NCI-H446 treated with DMSO at 0.1 percent for 48 hours (cell line): Measurements from ENCODE around the gene TDRD7.

Experiments used
- DNase-seq: peaks from one replicate; lab custom pipeline; 2025; lab: John Stamatoyannopoulos, UW

The TDRD7 gene

DNA sequence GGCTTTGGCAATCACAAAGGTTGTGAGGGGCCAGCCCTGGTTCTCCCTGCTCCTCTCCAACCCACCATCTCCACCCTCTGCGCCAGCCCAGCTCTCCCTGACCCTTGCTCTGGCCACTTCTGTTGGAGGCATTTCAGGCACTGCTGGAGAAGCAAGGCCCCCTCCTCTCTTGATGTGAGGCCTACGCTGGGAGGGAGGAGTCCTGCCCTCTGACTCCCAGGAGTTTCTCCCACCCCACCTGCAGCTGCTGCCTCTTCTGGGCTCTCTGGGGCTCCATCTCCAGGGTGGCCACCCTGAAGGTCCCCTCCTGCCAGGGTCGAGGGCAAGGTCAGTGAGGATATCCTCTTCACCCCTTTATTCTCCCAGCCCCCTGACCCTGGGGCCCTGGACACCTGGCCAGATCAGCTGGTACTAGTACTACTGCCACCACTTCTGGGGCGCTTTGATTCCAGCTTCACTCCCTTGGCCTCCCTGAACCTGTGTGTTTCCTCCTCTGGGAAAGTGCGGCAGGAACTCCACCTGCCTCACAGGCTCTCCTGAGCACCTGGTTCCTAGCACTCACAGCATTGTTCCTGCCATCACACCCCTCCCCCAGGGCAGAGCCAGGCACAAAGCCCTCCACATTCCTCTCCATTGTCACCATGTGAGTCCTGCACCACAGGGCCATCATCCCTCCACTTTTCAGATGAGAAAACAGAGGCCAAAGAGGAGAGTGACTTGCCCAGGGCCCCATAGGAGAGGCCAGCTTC is 23.8 kb upstream of the TDRD7 start:
- DNase-seq: no peak

DNA sequence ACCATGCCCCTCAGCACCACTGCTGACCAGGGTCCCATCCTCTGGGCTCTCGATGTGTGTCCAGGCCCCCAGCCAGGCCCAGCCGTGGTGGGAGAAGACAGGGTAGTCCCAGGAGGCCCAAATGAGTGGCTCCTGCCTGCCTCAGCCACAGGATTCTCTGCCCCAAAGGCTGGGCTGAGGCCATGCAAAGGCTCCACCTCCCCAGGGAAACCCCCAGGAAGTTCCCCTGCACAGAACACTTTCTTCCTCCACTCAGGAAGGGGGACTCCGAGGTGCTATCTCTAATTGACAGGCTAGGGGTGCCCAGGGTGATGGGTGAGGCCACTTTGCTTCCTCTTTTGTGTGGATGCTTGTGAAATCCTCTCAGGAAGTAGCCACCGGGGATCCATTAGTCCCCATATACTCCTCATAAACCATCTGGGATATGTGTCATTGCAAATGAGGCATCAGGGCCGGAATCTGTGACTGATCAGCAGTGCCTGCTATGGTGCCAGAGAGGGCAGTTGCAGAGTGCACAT is 23.1 kb upstream of the TDRD7 start:
- no peak for DNase-seq

DNA sequence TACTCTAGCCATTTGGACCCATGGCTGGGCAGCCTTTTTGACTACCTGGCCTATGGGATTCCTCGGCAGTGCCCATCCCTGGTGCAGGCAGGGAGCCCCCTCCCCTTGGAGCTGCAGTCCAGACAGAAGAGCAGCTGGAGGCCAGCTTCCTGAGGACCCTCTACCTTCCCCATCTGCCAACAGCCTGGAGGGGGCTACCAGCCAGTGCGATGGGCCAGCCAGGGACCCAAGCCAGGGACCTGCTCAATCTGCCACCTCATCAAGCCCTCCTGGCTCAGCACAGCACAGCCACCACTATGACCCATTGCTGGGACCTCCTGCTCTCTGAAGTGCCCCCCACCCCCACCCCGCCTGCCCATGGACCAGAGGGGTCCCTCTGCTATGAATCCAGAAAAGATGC is 22.6 kb upstream of the TDRD7 start:
- DNase-seq: no peak

DNA sequence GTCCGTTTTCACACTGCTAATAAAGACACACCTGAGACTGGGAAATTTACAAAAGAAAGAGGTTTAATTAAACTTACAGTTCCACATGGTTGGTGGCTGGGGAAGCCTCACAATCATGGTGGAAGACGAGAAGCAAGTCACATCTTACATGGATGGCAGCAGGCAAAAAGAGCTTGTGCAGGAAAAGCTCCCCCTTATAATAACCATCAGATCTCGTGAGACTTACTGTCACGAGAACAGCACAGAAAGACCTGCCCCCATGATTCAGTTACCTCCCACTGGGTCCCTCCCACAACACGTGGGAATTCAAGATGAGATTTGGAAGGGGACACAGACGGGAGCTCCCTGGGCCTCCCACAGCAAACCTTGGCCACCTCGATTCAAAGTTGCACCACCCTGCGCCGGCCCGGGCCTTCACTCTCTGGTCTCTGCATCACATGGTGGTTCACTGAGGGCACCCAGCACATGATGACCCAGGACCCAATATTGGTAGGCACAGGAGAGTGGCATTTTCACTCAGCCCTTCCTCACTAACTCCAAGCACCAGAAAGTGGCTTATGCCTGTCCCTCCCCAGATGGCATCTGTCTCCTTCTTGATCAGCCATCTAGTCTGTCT is 21.0 kb upstream of the TDRD7 start:
- no peak for DNase-seq

DNA sequence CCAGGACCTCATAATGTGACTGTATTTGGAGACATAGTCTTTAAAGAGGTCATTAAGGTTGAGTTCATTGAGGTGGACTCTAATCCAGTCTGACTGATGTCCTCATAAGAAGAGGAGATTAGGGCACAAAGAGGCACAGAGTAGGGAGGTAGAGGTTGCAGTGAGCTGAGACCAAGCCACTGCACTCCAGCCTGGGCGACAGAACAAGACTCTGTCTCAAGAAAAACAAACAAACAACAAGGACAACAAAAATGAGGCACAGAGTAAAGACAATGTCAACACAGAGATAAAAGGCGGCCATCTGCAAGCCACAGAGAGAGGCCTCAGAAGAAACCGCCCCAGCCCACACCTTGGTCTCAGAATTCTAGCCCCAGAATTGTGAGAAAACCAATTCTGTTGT is 17.0 kb upstream of the TDRD7 start:
- DNase-seq: no peak

DNA sequence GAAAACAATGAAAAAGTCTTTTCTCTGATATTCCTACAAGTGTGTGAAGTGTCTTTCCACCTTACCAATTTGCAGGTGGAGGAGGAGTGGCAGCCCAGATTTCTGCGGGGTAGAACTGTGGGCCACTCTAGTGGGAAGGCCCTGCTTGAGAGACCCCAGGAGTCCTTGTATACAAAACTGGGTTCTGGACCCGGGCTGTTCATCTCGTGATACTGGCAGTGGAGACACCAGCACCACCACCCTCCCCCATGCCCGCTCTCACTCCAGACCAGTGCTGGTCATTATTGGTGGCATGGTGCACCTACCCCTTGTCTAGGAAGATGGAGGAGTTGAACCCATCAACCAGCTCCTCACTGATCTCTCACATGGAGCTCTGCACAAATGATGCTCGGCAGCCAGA is 16.2 kb upstream of the TDRD7 start:
- DNase-seq: no peak

DNA sequence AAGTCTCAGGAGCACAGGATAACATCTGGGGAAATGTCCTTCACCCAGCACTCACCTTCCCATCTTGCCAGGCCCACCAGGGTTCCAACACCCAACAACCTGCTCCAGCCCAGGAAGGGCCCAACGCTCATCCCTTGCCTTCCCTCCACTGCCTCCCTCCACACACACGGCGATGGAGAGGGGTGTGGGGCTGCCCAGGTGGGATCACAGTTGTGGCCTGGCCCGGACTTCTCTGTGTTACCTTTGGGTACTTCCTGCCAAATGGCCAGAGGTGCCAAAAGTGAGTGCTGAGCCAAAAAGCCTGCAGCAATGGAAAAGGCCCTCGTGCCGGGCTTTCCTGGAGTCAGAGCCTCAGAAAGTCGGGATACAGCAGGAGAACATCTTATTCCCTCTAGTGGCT is 15.6 kb upstream of the TDRD7 start:
- DNase-seq: no peak

DNA sequence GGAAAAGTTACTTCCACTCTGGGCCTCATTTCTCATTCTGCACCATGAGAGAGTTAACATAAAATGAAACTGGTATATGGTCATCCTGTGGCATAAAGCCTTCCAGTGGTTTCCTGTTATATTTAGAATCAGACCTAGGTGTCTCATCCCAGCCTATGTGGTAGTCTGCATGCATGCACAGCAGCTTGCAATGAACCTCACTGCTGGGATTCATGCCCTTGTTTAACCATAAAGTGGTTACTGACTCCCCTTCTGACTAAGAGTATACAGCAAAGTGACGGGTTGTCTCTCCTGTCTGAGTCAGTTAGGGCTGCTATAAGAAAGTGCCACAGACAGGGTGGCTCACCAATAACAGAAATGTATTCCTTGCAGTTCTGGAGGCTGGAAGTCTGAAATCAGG is 14.7 kb upstream of the TDRD7 start:
- no peak for DNase-seq

DNA sequence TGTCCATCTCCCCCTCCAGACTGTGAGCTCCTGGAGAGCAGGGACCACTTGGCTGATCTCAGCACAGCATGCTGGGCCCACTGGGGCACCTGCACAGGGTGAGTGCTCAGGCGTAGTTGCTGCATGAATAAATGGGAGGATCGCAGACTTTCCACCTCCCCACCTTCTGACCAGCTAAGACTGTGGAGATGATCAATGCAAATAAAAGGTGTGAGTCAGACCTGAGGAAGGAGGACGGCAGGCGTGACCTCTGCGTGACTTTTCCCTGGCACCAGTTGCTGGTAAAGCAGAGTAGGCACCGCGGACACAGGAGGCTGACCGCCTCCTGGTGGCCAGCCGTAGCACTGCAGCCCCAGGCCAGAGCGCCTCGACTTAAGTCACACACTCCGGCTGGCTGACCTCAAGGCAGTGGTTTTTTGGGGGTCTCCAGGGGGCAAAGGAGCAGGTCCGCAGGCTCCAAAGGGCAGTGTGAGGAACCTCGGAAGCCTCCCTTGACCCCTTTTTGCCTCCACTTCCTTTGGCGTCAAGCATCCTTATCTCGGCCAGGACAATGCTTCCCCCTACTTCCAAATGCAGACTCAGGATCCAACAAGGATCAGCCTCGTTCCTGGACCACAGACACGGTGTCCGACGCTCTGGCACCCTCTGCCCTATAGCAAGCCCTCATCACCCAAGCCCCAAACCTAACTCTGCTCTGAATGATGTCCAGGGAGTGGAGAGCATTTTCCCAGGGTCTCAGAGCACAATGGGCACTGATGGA is 12.7 kb upstream of the TDRD7 start:
- no peak for DNase-seq

DNA sequence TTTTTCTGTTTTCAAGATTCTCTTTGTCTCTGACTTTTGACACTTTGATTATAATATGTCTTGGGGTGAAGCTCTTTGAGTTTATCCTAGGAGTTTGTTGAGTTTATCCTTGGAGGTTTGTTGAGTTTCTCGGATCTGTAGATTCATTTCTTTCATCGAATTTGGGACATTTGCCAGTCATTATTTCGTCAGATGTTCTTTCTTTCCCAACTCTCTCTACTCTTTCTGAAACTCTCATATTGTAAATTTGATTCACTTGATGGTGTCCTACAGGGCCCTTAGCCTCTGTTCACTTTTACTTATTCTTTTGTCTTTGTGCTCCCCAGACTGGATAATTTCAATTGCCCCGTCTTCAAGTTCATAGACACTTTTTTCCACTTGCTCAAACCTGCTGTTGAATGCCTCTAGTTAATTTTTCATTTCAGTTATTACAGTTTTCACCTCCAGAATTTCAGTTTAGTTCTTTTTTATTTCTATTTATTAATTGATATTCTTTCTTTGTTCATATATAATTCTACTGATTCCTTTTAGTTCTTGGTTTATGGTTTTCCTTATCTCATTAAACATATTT is 8.1 kb upstream of the TDRD7 start:
- DNase-seq: no peak

DNA sequence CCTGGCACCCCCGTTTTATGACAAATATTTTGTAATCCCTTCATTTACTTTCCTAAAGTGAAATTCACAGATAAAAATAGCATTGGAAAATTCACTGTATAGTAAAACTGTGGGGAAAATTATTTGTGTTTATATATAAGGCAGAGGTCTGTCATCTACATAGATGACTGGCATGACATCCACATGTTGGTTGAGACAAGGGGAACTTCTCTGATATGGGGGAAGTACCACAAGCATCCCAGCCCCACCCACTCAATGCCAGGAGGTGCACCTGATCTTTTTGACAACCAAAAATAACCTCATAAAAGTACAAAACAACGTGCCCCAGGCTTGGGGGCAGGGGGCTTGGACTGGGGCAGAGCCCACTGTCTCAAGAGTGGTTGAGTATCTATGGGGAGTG is 6.3 kb upstream of the TDRD7 start:
- no peak for DNase-seq

DNA sequence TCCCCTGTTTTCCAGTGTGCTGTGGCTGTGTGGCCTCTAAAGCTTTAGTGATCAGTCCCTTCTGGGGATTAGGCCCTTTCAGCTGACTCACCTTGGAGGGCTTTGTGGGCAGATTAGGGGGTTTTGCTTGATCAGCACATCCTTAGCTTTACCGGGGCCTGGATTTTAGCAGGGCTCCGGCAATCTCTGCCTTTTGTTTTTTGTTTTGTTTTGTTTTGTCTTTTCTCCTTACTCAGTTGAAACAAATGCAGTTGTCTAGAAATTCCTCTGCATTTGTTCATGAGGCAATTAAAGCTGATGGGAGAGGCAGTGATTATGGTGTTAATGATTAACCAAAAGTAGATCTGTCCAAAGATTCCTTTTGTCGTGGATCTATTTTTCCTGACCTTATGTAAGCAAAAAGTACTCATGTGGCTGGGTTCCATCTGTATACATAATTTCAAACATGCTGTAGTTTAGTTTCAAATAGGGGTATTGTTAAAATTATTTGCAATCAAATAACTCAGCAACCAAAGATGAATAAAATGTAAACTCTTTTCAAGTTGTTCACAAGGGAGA is 5.2 kb upstream of the TDRD7 start:
- no peak for DNase-seq

DNA sequence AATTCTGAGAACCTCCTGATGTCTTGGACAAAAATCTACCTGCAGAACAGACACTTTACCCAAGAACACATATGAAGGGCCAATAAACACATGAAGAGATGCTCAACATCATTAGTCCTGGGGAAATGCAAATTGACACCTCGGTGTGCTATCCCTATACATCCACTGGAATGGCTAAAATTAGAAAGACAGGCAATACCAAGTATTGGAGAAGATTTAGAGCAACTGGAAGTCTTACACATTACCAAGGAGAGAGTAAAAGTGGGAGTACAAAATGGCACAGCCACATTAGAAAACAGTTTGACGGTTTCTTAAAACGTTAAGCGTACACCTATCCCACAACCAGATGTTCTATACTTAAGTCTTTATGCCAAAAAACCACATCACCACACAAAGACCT is 3.3 kb upstream of the TDRD7 start:
- DNase-seq: no peak

DNA sequence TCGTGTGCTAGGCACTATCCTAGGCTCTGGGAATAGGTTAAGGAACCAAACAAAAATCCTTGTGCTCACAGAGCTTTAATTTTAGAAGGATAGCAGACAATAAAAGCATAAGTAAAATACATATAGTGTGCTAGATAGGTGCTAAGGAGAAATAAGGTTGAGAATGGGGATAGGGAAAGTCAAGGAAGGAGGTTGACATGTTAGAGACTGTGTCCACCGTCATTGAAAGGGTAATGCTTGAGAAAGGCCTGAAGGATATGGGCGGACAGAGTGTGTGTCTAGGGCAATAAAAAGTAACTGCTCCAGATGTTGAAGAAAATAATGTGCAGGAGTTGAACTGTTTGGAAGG is 482 bp upstream of the TDRD7 start:
- DNase-seq: no peak

DNA sequence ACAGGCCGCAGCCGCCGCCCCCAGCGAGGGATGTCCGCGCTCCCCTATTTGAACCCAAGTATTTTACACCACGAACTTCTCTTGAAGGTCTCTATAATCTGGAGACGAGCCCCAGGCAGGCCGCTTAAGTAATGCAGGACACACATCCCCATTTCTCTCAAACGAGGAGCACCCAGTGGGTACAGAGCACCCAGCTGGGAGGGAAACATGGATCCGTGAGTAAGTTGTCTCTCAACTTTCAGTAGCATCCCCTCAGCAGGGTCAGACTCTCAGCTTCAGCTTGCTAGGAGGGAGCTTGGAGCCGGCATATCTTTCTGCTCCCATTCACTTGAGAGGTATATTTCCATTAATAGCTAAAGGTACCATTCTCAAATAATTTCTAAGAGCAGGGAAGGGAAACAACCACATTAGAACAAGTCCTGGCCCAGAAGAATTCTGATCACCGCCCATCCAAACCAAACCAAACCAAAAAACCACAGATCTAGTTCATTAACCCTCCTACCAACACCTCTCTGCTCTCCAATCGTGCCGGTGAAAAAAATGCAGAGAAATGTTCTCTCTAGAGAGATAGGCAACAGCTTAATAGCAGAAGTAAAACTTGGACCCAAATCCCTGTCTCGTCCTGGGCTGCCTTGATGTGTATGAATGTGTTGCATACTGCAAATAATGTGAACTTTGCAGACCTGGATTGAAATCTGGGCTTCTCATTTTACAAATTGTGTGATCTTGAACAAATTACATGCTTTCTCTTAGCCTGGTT is 910 bp downstream of the TDRD7 start:
- DNase-seq: no peak

DNA sequence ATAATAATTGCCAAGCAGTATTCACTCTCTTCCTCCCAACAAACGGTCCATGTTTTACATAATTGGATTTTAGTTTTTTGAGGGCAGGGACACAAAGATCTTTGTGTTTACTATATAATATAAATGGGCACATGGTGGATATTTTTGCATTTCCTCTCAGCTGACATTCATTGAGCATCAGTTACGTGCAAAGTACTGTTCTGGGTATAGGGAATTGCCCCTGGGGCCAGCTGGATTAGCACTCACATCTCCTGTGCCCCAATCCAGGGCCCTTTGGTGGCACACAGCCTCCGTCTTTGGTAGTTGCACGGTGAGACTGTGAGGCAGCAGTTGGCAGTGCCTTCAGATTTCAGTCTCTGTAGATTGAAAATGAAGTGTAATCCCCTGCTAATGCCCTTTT is 1.6 kb downstream of the TDRD7 start:
- DNase-seq: no peak

DNA sequence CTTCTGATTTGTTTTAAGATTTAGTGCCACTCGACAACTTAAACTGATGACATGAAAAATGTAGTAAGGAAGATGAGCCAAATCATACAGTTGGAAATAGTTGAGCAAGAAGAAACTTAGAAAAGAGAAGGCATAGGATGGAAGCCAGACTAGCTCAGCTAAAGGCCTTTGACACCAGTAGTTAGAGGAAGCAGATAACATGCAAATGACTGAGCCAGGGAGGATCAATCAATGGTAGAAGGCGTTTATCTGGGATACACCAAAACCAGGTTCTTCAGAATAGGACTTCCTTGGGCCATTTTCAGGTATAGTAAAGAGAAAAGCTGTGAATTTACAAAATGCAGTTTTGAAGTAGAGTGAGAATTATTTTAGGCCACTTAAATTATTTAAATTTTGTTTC is 3.2 kb downstream of the TDRD7 start:
- no peak for DNase-seq

DNA sequence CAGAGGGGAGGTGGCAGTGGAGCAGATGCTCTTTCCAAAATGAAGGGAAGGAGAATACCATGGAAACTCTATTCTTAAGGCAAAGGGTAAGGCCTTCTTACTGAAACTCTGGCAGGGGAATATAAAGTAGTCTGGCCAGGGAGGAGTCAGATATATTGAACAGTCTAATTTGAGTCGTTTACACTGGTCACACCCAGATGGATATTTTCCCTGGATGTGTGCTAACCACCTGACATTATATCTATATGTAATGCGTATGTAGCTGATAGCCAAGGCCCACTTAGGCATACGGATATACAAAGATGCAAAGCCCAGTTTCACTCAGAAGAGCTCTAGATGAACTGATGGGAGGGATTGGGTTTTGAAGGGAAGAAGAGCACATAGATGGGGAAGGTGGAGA is 7.0 kb downstream of the TDRD7 start:
- no peak for DNase-seq

DNA sequence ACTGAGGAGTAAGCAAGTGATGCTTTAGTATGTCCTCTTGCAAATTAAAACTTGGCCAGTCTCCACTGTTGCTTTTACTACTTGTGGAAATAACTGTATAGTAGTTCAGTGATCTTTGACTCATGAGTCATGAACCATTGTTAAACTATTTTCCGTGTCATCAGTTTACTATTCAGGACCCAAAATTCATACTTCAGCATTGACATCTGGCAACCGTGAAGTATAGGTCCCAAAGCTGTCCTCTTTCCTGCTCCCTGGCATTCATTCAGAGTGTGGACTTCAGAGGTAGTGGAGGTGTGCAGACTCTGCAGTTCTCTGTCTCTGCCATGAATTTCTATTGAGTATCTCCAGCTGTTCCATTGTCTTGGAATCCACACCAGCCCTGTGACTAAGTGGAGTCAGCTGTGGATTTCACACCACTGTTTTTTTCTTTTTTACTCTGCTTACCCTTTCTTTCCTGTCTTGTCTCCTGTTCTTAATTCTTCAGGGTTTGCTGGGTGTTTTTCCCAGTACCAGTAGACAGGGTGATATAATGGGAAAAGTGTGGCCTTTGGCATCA is 7.5 kb downstream of the TDRD7 start:
- no peak for DNase-seq

DNA sequence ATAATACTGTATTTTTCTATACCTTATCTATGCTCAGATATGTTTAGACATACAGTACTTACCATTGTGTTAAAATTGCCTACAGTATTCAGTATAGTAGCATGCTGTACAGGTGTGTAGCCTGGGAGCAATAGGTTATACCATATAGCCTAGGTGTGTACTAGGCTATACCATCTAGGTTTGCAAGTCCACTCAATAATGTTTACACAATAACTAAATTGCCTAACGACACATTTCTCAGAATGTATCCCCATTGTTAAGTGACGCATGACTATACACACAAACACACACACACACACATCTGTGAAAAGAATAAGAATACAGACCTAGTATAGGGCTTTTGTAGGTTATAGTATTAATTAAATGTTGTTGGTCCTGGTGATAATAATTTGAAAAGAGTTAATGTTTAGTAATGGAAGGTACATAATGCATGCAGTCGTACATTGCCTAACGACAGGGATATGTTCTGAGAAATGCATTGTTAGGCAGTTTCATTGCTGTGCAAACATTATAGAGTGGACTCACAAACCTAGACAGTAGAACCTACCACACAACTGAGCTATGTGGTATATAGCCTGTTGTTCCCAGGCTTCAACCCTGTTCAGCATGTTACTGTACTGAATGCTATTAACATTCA is 13.6 kb downstream of the TDRD7 start:
- DNase-seq: no peak

DNA sequence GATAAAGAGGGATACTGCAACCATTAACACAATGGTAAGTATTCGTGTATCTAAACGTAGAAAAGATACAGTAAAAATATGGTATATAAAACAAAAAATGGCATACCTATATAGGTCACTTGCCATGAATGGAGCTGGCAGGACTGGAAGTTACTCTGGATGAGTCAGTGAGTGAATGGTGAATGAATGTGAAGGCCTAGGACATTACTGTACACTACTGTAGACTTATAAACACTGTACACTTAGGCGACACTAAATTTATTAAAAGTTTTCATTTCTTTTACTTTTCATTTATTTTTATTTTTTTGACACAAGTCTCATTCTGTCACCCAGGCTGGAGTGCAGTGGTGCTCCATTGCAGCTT is 14.1 kb downstream of the TDRD7 start:
- DNase-seq: no peak
